Measurements from ENCODE around the gene CHD5.

The CHD5 gene

DNA sequence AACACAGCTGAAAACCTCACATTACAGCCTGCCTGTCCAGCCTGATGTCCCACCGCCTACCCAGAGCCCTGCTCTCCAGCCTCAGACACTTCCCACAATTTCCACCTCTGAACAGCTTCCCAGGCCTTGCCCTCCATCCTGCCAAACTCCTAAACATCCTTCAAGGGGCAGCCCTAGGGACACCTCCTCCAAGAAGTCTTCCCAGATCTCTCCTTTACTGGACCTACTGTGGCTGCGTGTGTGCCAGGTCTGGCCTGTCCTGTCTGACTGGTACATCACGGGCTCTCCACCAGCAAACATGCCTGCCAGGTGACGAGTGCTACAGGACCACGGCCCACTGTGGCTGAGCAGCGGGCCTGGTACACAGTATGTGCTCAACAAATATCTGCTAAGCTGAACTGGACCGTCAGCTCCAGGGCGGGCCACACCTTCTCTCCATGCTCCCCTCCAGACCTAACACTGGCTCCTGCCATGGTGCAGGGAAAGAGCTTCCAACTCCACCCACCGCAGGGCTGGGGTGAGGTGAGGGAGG is 28.8 kb downstream of the CHD5 start:
- no peak for FAIRE-seq

DNA sequence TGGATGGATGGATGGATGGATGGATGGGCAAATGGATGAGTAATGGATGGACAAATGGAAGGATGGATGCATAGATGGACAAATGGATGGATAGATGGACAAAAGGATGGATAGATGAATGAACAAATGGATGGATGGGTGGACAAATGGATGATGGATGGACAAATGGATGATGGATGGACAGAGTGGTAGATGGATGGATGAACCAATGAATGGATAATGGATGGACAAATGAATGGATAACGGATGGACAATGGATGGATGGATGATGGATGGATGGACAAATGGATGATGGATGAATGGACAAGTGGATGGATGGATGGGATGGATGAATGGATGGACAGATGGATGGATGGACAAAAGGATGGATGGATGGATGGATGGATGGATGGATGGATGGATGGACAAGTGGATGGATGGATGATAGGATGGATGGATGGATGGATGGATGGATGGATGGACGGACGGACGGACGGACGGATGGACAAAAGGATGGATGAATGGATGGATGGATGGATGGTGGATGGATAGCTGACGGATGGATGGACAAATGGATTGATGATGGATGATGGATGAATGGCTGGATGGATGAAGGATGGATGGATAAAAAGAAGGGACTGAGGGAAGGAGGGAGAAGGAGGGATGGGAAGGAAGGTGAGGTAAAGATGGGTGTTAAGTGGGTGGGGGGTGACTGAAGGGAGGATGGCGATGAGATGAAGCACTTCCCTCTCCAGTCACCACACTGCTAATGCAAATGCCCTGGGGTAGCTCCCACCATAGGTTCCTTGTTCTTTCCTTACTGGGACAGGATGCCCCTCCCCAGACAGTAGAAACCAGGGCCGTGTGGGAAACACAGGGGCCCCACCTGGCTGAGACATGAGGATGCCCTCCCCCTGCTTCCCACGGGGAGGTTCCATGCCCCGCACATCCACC is 29.8 kb downstream of the CHD5 start:
- FAIRE-seq: no peak

DNA sequence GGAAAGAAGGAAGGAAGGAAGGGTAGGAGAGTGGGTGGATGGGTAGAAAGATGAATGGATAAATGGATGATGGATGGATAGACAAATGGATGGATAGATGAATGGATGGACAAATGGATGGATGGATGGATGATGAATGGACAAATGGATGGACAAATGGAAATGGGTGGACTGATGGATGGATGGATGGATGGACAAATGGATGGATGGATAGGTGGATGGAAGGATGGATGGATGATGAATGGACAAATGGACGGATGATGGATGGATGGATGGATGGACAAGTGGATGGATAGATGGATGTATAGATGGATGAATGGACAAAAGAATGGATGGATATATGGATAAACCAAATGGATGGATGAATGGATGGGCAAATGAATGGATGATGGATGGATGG is 30.5 kb downstream of the CHD5 start:
- FAIRE-seq: no peak

DNA sequence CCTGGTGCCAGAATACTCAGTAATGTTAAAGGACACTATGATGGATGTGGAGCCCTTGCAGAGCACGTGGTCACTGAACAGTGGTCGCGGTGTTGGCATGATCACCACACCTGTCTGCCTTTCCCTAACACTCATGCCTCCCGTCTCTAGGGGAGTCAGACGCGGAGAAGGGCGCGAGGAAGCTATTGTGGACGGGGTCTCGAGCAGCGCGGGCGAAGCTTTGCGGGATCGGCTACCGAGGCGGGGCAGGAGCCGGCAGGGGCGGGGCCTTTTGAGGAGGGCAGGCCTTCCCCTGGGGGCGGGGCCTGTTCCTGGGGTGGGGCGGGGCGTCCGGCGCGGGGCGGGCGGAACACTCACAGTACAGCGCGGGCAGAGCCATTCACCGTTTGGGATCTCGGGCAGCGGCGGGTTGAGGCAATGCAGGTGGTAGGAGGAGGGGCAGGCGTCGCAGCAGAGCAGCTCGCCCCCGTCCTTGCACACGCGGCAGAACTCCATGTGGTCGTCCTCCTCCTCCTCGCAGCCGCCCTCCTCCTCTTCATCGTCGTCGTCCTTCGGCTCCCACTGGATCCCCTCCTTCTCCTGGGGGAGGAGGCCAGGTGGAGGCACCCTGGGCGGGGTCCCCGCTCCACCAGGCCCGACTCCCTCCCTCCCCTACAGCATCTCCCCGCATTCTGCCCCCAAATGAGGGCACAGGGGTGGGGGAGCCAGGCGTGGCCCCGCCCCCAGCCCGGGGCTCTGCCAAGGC is 31.5 kb downstream of the CHD5 start:
- no peak for FAIRE-seq

DNA sequence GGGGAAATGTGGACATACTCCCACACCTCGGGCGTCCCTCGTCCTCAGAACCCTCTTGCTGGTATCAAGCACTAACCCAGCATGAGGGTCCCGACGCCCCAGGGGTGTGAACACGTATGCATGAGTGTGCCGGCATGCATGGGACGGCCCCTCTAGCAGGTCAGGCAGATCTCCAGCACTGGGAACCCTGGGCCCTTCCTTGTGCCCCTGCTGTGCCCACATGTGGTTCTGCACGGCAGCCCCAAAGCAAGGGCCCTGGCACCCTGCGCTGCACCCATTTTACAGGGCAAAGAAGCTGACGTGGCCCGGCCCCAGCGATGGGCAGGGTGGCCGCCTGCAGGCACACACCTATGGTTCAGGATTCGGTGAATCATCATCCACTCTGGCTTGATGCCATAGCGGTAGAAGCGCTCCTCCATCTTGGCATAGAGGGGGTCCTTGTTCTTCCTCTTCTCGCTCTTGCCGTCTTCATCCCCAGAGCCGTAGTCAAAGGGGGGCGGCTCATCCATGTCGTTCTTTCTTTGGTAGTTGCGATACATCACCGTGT is 34.2 kb downstream of the CHD5 start:
- FAIRE-seq: no peak

DNA sequence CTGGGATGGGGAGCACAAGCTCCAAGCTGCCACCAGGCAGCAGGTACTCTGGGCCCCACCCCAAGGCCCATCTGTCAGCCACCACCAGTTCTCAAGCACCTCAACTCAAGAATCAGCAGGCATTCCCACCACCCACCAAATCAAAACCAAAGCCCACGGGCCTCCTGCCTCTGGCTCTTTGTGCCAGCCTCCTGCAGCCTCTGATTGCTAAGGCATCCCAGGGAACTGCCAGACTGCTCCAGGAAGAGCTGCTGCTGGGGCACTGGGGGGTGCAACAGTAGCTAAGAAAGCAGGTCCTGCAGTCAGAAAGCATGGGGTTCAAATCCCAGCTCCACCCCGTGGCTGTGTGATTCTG is 34.7 kb downstream of the CHD5 start:
- FAIRE-seq: no peak

DNA sequence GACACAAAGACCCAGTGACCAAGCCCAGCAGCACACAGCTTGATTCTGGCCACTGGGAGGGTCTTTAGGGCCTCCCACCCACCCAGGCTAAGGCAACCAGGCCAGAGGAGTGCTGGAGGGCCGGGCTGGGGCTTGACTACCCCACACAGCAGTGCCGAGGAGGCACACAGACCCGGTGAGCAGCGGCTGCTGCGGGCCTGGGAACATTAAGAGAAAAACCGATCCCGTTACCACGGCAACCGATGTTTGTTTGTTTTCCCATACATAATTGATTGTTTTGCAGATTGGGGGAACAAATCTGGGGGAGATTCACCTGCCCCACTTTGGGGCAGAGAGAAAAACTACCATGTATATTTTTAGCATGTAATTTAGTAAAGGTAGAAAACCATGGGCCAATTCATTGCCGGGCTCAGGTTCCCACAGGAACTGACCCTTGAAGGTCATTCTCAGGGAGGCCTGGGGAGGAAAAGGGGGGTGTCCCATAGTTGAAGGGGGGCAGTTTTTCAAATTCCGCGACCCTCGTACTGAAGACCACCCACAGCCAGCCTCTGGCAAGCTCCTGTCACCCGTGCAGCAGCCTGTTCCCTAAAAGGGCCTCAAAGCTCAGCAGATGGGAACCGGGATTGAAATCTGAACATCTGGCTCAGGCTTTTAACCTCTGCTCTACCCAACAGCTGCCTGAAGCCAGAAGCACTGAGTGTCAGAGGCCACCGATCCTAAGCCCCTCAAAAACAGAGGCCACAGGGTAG is 35.3 kb downstream of the CHD5 start:
- FAIRE-seq: no peak

DNA sequence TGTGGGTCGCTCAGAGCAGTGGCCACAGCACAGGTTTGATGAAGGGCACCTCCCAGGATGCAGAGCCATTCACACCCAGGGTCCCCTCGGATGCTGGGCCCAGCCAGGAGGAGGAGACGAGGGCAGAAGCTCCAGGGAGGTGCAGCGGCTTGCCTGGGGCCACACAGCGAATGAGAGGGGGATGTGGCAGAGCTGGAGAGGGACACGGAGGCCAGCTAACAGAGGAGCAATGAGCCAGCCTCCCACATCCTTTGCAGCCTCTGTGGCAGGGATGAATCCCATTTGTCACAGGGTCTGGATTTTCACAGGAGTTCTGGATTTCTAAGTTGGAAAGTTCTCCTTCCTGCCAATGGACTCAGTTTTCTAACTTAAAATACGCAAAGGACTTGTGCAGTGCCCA is 35.9 kb downstream of the CHD5 start:
- no peak for FAIRE-seq

DNA sequence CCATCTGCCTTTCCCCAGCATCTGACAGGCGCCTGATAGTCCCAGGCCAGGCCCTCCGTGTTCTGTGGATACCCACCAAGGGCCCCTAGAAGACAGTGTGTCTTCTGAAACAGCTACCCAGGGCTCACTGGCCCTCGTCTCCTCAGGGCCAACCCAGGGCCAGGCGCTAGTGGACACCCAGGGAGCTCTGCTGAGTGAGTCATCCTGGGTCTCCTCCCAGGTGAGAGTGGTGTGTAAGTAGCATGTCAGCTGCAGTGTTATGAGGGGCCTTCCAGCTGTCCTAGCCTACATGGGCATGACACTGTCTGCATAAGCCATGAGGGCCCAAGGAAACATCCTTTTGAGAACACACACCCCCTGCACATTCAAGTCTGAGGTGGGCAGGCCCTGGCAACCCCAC is 36.7 kb downstream of the CHD5 start:
- no peak for FAIRE-seq

DNA sequence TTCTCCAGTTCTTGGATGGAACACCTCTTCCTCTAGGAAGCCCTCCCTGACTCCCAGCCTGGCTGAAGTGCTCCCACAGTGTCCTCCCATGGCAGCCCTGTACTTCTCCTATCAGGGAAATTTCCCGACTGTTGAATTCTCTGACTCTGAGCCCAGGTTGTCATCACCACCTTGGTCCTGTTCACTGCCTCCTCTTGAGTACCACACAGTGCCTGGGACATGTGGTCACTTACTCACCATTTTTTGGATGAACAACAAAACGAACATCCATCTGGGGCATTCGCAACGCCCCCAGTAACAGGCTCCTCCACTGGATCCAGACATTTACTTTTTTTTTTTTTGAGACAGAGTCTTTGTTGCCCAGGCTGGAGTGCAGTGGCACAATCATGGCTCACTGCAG is 37.4 kb downstream of the CHD5 start:
- no peak for FAIRE-seq

DNA sequence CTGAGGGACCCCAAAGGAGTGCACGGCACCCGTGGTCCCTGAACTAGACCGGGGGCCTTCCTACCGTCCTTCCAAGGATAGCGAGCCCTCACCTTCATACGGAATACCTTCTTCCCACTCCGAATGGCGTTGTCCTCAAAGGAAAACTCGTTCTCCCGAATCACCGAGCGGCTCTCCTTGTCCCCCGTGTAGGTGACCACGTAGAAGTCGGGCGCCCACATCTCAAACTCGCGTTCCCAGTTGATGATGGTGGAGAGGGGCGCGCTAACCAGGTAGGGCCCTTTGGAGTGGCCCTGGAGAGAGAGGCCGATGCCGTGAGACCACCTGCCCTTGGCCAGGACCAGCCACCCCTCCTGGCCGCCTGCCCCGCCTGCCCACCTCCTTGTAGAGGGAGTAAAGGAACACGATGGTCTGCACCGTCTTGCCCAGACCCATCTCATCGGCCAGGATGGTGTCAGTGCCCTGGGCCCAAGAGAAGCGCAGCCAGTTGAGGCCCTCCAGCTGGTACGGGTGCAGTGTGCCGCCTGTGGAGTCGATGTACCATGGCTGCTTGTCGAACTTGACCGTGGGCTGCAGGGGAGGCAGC is 38.0 kb downstream of the CHD5 start:
- FAIRE-seq: no peak

DNA sequence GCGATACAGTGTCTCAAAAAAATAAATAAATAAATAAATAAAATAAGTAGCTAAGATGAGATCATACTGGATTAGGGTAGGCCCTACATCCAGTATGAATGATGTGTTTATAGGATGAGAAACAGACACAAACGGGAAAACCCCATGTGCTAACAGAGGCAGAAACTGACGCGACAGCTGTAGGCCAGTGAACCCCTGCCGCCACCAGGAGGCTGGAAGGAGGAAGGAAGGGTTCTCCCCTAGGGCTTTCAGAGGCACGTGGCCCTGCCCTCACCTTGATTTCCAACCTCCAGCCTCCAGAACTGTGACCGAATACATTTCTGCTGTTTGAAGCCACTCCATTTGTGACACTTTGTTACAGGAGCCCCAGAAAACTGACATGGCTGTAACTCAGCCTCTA is 38.5 kb downstream of the CHD5 start:
- no peak for FAIRE-seq

DNA sequence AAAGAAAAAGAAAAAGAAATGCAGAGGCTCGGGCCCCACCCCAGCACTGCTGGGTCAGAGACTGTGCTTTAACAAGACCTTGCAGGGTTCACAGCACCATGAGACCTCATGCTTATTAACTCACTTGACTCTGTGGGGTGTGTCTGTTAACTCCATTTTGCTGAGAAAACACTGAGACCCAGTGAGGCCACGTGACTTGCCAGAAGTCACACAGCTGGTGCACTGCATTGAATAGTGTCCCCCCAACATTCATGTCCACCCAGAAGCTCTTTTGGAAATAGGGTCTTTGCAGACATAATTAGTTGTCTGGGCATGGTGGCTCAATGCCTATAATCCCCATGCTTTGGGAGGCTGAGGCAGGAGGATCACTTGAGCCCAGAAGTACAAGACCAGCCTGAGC is 39.7 kb downstream of the CHD5 start:
- FAIRE-seq: no peak

DNA sequence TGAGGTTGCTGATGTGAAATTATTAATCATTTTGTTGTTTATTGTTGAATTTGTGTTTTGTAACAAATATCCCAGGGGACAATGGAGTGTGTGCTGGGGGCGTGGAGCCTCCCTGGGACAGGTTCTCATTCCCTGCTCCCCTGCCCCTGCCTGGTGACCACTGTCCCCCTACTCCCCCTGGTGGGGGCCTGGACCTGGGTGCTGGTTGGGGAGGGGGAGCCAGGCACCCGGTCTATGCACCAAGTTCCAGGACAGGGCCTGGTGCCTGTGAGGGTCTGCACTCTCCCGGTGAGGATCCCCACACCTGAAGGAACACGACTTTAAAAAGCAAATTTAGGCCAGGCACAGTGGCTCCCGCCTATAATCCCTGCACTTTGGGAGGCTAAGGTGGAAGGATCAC is 42.4 kb downstream of the CHD5 start:
- FAIRE-seq: no peak

DNA sequence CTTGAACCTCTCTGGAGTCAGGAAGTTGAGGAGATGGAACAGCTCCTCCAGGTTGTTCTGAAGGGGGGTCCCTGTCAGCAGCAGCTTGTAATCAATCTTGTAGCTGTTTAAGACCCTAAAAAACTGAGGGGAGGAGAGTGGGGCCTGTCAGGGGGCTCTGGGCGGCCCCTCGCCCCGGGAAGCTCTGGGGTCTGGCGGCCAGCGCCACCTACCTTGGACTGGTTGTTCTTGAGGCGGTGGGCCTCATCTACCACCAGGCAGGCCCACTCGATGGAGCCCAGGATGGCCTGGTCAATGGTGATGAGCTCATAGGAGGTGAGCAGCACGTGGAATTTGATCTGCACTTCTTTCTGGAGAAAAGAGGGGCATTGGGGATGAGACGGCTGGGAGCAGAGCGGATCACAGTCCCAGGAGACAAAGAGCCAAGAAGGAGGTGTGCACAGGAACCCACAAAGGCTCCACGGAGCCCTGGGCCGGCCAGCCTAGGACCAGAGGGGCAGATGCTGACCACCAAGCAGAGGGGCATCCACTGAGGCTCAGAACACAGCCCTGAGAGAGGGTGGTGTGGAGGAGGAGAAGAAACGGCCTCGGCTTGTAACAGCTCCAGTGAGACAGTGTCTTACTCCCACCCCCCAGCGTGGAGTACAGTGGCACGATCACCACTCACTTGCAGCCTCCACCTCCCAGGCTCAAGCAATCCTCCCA is 43.5 kb downstream of the CHD5 start:
- FAIRE-seq: no peak

DNA sequence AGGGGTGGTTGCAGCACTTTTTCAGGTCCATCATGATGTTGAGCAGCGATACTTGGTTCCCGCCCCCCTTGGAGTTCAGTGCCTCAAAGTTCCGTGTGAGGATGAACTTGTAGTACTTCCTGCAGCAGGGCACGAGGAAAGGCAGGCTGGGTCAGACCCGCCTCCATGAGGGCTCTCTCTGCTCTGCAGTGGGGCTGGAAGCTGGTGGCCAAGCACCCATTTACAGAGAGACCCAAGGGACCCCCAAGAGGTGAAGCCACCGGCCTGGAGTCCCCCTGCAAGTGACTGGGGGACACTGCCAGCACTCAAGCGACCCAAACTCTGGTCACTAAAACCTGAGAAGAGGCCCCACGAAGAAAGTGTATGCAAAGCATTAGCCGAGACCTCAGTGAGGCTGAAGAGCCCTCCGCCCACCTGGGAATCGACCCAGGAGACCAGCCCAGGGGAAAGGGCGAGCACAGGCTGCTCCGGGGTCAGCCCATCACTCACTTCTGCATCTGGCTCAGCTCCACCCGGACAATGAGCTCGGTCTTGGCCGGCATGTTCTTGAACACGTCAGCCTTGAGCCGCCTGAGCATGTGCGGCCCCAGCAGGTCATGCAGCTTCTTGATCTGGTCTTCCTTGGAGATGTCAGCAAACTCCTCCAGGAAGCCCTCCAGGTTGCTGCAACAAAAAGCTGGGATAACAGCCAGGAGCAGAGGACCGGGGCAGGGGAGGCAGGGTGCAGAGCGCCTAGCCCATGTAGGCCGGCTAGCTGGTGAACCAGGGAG is 45.2 kb downstream of the CHD5 start:
- no peak for FAIRE-seq

DNA sequence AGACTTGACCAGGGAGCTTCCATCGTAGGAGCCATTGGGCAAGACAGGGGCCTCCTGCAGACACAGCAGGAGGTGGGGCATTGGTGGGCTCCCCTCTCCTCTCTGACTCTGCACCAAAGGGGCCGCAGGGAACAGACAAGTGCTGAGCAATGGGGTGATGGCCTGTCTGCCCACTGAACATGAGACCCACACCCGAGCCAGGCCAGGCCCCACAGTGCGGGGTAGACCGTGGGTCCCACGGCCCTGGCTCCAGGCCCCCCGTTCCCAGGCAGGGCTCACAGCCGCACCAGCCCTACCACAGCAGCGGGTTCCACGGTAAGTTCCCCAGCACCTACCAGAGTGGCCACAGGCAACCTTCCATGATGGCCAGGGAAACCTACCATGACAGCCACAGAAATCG is 45.9 kb downstream of the CHD5 start:
- FAIRE-seq: no peak

DNA sequence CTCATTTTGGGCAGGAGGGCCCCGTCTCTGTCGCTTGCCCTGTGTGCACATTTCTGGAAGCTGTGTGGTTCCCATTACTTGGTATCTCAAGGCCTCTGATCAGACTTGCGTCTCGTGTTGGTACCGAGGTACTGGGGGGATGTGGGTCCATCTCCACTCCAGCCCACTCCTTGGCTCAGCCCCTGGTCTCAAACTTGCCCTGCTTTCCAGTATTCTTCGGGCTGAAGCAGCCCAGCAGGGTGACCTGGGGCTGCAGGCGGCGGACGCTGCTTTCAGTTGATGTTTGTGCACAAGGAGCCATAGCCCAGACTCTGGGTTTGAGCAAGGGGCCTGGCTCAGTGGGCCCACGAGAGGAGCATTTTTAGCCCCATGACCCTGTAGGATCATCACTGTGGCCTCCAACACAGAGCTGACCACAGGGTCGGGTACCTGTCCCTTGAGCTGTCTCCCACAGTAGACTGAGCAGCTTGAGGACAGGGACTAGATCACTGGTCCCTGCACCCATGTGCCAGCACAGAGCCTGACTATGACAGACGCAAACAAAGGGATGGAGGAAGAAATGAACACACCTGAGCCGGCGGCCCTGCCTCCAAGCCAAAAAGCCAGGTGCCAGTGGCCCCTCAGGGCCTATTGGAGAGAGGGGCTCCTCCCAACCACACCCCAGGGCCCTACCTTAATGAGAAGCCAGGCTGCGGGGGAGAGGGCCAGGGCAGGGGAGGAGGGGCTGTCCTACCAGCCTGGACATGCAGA is 46.8 kb downstream of the CHD5 start:
- FAIRE-seq: no peak

DNA sequence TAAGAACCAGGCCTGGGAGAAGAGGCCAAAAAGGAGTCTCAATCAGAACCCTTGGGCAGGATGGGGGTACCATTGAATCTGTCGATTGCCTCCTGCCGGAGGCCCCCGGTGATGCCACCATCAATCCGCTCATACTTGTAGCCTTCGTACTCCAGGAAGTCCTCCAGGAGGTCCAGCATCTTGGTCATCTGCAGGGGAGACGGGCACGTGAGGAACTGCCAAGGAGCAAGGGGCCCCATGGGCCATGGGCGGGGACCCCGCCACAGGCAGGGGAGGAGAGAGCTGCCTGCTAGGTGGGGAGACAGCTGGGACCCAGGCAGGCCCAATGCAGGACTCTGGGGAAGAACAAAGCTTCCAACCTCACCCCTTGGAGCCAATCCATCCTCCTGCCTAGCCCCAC is 48.6 kb downstream of the CHD5 start:
- FAIRE-seq: no peak

DNA sequence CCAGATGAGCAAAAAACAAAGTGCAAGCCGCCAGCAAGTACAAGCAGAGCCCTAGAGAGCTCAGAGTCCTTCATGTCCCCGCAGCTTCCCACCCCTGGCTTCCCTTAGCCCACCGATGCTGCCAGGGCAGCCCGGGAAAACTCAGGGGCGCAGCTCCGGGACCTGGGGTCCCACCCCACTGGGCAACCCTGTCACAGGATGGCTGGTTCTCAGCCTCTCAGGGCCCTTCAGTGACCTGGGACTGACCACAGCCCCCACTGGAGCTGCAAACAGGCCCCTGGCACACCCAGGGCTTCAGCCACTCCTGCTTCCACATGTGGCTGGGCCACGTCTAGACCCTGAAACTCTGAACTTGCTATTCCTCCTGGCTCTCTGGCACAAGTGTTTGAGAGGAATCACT is 49.5 kb downstream of the CHD5 start:
- no peak for FAIRE-seq

Measured in endometrium (tissue), 2 donors.